Inflammatory macrophage treated with lipopolysaccharide for 4 hours (primary cell): Measurements from ENCODE around the gene PAK6.

Experiments used
- DNase-seq: peaks from one replicate; pipeline ENCODE4 v3.0.0-alpha.2; 2020

PAK6 gene

DNA sequence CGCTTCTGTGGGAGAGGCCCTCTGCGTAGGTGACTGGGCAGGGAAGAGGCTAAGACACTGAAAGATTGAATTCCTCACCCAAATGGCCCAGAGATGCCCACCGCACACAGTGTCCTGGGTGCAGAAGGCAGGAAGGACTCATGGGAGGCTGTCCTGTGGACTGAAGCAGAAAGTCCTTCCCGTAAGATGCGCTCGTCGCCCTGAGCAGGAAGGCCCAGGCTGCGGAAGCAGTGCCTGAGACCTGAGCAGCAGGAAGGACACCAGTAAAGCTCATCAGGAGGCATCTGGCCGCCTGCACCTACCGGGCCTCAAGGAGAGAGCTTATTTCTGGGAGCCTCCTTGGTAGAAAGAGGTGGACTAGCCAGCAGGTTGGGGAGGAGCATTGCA, 3.3 kb downstream of the PAK6 start:
- DNase-seq = no peak

DNA sequence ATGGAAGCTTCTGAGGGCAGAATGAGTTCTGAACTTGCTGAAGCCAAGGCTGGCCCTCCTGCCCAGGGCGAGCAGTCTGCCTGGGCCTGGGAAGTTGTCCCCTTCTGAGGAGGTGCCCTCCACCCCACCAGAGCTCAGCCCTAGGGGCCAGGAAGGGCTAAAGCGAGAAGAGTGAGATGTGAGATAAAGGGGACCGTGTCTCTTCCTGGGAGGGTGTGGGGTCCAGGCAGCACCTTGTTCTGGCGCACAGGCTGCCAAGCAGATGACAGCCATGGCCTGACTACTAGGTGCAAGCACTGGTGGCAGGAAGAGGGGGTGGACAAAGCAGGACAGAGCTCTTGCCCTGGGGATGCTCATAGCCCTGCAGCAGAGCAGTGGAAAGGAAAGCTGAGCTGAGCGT, 3.7 kb downstream of the PAK6 start:
- no peak for DNase-seq

DNA sequence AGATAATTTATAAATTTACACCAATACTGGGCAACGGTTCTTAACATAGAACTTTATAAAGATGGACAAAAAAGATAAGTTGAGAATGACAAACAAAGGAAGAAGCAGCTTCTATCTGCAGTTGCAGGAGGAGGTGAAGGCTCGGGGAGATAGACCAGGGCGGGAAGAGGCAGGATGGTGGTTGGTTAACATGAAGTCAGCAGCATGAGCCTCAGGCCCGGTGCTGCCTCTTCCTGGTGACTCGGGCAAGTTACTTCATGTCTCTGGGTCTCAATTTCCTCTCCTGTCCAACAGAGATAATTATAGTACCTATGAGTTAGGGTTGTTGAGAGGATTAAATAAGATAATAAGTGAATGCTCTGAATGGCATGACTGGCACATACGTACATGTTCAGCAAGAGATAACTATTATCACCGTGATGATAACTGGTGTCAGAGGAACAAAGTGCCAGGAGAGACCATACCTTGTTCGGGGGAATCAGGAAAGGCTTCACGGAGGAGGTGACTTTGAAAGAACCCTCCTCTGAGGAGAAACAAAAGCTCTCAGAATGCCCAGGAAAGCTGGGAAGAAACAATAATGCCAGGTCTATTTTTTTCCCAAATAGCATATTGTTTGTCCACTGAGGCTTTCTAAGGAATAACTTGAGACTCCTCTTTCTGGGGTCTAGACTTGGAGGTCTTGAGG, 4.4 kb downstream of the PAK6 start:
- no peak for DNase-seq

DNA sequence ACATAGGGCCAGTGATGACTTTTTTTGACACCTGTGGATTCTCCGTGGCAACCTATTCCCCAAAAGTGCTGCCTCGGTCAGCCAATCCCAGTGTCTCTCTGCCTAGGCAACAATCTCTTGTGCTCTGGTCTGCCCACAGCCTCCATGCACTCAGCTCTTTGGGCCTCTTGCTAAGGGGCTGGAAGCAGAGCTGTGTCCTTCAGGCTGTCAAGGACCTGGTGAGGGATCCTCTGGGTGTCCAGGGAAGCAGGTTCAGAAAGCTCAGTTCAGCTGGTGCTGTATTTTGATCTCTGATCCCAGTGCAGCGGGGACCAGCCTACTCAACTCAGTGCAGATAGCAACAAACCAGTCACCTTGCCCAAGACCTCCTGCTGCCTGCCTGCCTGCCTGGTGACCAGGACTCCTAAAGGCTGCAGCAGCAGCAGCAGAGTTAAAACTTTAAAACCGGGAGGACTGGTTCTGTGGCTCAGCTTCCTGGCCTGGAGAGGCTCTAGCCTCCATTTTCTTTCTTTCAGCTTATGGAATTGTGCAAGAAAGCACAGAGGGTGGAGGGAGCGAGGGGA, 6.2 kb downstream of the PAK6 start:
- no peak for DNase-seq

DNA sequence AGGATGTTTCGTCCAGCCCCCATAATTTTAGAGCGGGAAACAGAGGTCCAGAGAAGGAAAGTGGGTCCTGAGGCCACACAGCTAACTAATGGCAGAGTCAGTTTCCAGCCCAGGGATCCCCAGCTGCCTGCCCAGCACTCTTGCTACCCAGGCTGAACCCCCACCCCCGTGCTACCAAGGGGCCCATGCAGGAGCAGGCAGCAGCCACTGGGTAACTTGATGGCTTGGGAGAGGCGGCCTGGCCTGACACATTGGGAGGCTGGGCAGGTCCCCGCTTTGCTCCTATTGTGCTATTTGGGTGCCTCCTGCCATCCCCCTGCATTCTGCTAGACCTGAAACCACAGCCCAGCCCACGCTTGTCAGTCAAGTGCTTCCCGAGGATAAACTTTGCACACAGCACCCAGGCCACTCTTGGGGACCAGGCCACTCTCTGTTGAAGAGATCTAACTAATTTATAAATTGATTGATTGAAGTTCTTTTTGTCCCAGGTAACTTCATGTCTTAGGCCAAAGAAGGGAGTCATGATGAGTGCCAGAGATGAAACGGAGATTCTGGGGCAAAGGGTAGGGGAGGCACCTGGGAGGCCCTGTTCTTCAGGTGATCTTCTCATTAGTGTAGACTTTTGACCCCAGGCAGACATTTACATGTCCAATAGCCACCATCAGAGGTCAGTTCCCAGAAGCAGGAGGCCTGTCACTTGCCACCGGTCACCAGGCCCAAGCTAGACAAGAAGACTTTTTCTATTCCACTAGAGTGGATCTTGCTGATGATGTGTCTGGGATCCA, 7.0 kb downstream of the PAK6 start:
- DNase-seq = no peak

DNA sequence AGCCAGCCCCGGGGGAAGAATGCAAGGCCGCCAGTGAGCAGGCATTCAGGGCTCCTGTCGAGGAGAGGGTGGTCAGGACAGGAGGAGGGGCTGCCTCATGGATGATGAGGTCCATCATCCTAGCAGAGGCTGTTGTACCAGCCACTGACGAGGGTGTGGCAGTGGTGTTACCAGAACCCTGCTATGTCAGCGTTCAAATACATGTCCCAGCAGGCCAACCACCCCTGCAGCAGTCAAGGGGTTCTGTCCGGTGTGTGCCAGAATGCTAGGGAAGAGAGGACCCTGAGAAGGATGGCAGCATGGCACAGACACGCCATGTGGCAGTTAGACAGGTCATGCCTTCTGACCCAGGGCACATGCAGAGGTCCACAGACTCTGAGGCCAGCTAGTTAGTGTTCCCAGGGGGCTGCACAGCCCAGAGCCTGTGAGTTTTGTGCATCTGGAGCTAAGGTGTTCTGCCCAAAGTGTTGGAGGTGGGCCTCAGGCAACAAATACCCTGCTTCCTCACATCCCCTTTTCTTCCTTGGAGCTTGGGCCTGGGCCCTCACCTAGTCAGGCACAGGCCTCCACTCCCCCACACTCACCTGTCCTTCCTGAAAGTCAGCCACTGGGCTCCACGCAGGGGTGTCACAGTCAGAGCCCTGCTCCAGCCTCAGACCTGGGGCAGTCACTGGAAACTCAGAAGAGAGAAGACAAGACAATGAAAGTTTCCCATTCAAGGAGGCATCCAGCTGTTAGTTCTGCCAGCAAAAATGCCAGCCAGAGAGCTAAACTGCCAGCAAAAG, 7.8 kb downstream of the PAK6 start:
- DNase-seq = no peak

DNA sequence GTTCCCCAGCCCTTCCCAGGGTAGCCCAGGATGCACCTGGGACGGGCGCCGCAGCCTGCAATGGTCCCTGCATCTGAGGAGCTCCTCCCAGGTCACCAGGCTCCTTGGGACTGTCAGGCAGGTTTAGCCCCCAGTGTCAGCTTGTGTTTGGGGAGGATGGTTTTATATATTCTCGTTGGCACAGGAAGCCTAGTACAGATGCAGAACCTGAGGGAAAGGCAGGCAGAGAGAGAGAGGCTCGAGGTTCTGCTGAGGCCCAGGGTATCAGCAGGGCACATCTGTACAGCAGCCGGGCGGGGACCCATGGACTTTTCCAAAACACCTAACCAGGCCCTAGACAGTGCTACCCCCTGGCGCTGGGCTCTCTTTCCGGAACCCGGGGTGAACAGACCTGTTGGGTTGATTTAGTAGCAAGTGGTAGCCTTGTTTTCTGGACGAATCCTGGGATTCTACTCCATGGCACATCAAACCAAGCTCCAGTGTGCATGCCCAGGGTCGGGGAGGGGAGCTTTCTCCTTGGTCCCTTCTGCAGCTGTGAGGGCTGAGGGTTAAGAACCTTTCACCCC, 8.6 kb downstream of the PAK6 start:
- DNase-seq = no peak

DNA sequence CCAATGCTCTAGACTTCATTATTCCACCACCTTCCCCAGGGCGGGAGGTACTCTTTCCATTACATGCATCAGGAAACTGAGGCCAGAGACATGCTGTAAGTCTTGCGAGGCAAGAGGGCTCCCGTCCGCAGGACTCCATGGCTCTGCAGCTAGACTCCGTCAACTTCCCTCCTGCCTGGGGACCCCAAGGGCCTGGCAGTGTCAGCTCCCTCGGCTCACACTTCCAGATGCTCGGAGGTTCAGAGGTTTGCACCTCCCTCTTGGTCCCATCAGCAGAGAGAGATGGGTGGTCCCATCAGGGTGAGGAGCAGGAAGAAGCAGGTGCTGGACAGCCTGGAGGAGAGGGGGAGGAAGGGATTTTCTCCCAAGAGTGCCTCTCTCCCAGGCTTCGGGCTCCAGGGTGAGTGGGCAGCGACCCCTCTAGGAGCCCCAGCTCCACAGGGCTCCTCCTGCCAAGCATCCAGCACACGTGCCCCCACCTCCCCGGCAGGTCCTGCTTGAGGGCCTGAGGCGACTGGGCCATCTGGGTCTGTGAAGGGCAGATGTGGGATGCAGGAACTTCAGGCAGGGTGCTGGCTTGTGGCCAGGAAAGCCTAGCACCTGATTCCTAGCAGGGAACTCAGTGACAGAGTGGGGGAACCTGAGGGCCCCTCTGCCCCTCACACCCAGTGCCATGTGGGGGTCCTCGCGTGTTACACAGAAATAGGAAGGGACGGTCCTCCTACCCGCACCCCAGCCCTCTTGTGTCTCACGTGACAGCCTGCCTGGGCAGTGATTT, 9.3 kb downstream of the PAK6 start:
- no peak for DNase-seq

DNA sequence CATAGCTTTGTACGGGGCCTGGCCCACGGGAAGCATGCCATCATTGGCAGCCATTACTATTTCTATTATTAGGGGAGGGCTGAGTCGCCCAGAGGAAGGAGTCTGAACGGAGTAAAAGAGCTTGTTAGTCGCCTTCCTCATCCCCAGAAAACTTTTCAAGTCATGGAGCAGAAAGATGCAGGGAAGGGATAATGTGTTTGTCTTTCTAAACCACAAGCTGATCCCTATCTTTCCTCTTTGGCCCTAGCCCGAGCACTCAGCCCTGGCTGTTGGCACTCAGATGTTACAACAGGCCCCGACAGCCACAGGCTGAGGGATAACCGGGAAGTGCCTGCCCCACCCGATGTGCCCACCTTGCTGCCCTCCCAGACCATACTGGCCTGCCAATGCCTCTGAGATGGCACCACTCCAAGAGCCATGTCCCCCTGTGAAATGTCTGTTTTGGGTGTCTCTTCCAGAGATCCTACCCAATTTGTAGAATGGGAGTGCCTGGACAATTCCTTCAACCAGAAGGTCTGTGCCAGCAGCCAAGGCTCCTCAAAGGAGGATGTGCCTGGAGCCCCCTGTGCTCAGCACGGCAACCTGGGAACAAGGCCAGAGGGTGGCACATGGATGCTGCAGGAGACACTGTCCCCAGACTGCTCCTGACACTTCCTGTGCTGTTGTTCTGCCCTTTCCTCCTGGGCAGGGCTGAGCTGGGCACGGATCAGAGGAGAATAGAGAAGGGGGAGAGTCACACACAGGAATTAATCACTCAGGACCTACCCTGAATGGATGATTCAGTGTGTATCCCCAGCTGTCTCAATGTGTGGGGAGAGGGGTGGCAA, 10.8 kb downstream of the PAK6 start:
- DNase-seq = no peak

DNA sequence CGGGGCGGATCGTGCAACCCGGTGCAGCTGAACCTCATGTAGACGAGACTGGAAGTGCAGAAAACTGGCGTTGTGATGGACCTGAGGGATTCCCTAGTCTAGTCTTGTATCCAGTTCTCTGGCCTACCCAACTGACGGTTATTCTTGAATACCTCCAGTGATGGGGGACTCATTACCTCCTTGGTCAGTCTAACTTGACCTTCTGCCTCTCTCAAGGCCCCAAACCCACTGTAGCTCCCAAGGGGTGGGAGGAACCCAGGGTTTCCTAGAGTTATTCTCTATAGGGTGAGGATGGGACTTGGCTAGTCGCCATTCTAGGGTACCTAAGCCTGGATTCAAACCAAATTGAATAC, 11.4 kb downstream of the PAK6 start:
- no peak for DNase-seq

DNA sequence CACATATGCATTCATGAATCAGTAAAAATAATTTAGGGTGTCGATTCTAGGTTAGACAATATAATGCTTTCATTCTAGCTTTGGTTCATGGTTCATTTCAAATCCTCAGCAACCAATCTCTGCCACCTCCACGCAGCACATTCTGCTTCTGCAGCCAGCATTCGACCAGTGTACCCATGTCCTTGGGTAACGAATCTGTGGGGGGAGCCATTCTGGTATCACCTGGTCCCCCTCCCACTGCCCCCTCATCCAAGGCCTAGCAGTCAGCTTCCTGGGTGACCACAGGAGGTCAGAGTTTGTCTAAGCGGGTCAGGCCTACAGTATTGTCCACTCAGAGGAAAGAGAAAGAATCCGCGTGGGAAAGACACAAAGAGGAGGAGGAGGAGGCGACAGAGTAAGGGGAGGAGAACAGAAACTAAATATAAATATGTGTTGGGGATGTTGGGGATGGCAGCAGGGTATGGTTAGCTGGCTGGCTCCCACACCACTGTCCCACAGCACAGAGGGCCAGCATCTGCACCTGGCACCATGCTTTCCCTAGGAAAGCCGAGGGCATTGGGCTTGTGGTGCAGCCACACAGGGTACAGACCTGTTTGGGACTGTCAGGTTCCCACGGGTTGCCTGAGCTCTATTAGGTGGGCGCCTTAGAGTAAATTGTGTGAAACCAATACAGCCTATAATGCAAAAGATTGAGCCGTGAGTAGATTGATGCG, 12.1 kb downstream of the PAK6 start:
- DNase-seq = no peak

DNA sequence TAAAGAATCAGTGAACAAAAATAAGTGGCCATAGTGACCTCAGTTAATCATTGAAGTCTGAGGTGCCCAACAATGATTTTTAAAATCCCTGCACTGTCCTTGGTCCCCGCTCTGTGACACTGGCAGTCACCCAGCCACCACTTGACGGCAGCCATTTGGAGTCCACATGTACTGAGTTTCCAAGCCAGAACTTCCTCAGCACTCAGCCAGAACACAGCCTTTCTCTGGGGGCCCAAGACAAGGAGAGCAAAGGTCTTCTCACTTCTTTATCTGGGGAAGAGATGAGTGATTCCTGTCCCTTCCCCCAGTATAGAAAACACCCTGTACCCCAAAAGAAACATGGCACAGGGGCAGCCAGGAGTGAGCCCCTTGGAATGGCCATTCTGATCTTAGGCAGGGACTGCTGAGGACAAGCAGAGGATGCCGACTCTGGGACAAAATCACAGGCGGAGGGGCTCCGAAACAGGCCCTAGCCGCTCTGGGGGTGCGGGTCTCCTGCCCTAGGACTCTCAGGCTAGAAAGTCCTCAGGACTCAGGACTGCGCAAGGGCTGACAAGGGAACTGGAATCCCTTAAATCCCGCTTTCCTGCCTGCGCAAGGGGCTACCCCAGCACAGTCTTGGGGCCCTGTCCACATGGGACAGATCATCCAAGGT, 12.8 kb downstream of the PAK6 start:
- no peak for DNase-seq

DNA sequence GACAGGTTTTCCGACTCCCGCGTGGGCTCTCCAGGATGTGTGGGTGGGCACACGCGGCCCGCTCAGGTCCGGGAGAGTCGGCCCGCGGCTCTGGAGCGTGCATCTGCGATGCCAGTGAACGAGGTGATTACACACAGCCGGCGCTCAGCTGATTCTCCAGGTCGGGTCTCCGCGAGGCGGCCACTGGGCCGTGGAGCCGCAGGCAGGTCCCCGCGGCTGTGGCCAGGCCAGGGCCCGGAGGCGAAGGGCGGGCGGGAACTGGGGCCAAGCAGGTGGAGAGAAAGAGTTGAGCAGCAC, 13.2 kb downstream of the PAK6 start:
- no peak for DNase-seq

DNA sequence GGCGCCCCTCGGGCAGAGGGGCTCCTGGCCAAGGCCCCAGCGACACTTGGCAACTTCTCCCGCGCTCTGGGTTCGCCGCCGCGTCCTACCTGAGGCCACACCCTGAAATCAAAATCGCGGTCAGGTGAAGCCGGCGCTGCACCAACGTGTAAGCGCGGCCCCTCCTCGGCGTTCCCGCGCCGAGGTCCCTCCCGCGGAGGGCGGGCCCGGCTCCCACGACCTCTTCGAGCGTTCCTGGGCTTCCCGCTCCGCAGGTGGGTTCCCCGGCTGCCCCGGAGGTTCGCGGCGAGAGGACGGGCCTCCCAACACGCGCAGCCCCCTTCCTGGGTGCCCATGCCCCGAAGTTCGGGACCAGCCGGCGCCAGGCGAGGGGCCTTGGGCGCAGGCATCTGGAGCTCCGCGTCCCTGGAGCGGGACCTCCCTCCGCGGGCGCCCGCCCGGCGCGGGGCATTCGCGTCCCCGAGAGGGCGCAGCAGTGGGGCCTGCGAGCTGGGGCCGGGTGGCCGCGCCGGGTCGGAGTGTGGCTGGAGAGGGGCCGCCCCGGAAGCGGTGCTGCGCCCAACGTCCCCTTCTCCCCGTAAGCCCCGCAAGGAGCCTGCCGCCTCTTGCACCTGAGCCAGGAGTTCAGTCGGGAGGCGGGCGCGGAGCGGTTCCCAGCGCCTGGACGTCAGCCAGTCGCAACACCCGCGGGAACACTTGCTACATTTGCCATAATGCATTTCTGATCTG, 13.7 kb downstream of the PAK6 start:
- DNase-seq = peak; percentile 2

DNA sequence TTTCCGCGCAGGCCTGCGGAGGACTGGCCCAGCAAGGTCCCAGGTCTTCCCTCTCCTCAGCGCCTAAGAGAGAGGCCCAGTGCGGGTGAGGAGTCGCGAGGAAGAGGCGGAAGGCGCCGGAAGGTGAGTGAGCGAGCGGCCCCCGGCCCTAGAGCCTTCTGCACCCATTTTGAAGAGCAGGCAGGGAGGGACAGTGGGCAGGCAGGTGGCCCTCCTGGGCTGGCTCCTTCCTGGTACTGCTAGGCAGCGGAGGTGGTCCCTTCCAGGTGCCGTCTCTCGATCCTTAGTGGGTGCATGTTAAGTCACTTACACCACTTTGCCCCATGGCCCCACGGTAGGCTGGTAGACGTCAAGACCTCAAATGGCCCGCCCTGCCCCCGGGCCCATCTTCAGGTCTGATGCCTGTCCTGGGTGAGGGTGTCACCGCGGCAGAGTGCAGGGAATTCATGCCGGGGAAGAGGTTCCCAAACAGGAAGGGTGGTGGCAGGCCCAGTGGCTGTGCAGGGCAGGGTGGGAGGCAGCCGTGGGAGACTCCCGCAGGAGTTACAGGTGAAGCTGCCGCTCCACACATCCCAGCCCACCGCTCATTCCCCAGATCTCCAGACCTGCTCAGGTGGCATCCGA, 14.4 kb downstream of the PAK6 start:
- DNase-seq = no peak

DNA sequence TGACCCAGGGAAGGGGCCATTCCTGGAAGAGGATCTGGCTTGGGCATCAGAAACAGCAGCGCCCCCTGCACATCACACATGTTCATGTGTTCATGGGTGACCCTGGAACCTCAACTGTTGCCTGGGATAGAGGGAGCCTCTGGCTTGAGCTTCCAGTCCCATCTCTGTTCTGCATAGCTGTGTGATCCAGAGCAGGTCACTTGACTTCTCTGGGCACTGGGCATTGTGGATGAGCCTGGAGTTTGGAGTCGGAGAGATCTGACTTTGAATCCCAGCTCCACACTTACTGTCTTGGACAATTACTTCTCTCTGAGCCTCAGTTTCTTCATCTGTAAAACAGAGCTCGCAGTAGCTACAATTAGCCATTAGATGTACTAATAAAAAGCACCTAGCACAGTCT, 15.6 kb downstream of the PAK6 start:
- no peak for DNase-seq

DNA sequence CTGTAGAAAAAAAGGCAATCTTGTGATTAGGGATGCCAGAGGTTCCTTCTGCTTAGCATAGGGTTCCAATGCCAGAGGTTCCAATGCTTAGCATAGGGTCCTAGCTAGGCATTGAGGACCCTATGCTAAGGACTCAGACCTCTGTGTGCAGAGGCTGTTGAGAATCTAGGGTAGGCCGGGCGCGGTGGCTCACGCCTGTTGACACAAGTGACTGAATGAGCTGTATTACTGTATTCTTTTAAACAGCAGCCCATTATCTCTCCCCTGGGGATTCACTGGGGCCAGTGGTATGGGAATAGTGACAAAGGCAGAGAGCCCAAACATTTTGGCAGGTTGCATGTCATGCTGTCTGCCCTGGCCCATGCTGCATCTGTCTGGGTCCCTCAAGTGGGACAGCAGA, 16.2 kb downstream of the PAK6 start:
- DNase-seq = no peak

DNA sequence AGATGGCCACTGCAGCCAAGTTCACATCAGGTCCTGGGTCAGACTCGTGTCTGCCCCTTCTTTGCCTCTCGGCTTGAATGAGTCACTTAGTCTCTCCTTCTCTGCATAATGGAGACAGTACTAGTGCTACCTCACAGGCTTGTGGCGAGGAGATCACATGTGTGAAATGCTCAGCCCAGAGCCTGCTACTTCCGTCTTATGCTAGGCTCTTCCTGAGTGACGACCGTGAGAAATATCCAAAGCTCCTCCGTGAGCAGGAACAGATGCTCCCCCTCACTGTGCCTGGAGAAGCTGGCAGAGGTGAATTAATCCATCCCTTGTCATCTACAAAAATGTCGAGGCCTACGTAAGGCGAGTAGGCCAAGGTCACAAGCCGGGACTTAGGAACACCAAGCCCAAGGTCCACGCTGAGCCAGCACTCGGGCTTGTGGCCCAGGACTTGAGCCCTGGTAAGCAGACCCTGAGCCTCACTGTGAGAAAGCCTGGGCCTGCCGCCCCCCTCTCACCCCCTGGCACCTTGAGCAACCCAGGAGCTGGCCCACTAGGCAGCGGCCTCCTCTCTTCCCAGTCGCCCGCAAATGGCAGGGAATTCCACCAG, 17.9 kb downstream of the PAK6 start:
- DNase-seq = peak; percentile 48
